GM12891 (cell line): ENCODE data around the gene DHX35.

Experiments
- DNase-seq: peaks from one replicate; pipeline ENCODE4 v3.0.0; 2011; ENCODE audit warnings: low spot score; ENCODE audit not compliant: insufficient read length
- FAIRE-seq: peaks from 2 replicates; lab custom pipeline; 2011; peaks lifted over from hg19 to GRCh38; lab: Jason Lieb, UNC
- PAX5 ChIP-seq: IDR thresholded peaks from 2 replicates; pipeline ENCODE4 v1.6.1; 2011; ENCODE audit warnings: low read length, moderate library complexity, mild to moderate bottlenecking; ENCODE audit not compliant: insufficient read depth, severe bottlenecking
- POLR2A ChIP-seq: IDR thresholded peaks from 2 replicates; pipeline ENCODE4 v1.6.1; 2011; ENCODE audit warnings: low read depth, low read length, control low read depth
- POLR2AphosphoS5 ChIP-seq: IDR thresholded peaks from 2 replicates; pipeline ENCODE4 v1.6.1; 2011; ENCODE audit warnings: low read depth, low read length, control low read depth
- POU2F2 ChIP-seq: IDR thresholded peaks from 2 replicates; pipeline ENCODE4 v1.6.1; 2011; ENCODE audit warnings: low read depth, mild to moderate bottlenecking, control low read depth, low read length, moderate library complexity
- SPI1 ChIP-seq: IDR thresholded peaks from 2 replicates; pipeline ENCODE4 v1.6.1; 2011; ENCODE audit warnings: low read depth, low read length, control low read depth
- TAF1 ChIP-seq: IDR thresholded peaks from 2 replicates; pipeline ENCODE4 v1.6.1; 2011; ENCODE audit warnings: low read depth, low read length, control low read depth

The DHX35 gene

DNA sequence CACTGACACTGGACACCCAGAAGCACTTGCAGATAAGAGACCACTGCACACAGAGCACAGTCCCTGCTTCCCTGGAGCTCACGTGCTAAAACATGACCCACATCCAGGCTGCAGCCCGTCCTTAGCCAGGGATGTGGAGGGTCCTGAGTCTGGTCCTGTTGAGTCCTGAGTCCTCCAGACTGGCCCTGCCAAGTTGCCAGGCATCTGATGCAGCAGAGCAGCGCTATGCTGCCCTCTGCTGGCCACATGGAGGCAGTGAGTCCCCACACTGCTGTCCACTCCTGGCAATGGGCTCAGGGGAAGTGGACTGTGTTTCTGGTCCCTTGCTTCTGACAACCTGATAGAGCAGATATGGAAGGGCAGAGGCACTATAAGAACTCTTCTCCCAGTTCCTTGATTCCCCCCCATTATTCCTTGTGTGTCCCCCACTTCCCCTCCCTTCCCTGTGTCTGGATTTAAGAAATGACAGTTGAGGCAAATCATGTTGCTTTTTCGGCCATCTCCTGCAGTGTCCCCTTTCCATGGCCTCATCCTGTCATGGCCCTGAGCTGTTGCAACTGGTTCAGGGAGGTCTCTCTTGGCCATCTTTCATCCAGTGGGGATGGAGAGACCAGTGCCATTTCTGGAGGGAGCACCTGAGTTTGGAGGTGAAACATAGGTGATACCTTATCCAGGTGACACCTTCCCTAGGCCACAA is 86.0 kb downstream of the DHX35 start:
- DNase-seq = peak; percentile 81
- FAIRE-seq = peak; percentile 96
- no peak for TF ChIP-seq POLR2A
- TF ChIP-seq SPI1 = peak; percentile 43; the same call in 1 of the 2 replicates

DNA sequence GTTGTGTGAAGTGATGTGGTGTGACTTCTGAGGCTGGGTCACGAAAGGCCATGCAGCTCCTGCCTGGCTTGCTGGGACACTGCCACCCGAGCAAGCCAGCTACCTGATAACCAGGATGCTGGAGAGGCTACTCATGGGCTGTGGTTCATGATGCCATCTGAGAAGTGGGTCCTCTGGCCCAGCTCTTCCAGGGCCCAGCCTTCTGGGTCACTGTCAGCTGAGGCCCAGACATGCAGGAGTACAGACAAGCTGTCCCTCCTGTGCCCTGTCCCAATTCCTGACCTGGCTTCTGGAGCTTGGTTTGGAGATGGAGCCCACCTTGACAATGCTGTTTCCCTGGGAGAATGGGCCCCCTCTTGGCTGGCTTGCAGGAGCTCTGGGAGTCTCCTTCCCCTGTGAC is 87.0 kb downstream of the DHX35 start:
- TF ChIP-seq POLR2A (no peak), SPI1 (no peak), POLR2AphosphoS5 (no peak), TAF1 (no peak), PAX5 (no peak), POU2F2 (no peak)
- FAIRE-seq (no peak), DNase-seq (no peak)

DNA sequence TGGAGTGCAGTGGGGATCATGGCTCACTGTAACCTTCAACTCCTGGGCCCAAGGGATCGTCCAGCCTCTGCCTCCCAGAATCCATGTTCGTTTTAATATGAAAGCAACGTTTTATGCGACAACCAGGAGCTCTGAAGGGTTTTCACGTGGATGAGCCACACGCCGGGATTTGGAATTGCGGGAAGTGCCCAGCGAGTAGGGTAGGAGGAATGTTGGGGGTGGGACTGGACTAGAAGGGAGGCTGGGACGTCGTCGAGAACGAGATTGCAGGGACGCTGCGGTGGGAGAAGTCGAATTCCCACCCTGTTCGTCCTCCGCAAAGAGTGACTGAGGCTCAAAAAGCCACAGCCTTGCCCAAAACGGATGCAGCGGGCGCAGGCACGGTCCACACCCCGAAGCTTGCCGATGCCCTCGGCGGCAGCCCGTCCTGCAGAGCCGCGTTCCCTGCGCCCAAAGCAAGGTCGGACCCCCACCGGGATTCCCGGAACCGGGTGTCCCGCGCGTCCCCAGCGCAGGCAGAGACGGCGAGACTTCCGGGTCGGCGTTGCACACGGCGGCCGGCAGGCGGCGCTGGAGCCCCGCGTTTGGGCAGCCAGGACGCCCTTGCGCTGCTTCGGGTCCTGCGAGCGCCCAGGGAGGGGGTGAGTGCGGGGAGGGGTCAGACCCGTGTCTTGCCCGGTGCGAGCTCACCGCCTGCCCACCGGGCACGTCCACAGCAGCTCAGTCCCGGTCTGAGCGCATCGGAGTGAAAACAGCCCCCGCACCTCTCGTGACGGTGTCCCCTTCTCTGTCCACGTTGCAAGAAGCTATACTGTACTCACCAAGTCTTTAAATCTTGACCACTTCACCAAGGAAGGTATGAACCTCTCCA is 87.8 kb downstream of the DHX35 start:
- peak; percentile 88 for FAIRE-seq
- DNase-seq = peak; percentile 84
- TF ChIP-seq PAX5 (no peak), TAF1 (no peak), POLR2AphosphoS5 (0 out of 2 replicates have a peak, but pooled peaks have one; percentile 28), POU2F2 (no peak), SPI1 (no peak), POLR2A (no peak)

DNA sequence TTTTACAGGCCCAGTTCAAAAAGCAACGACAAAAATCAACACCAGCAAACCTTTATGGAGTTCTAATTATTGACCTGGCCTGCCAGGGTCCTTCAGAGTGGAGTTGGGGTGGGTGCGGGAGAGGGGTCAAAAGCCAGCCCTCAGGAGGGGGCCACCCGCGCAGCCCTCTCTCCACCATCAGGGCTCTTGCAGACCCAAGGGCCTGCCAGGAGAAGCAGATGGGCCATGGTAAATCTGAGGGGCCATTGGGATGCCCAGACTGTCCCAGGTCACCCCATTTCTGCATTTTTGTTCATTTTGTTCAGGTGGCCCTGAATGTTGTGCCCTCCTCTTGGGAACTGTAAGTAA is 88.4 kb downstream of the DHX35 start:
- no peak for FAIRE-seq
- TF ChIP-seq POLR2AphosphoS5 (no peak), PAX5 (no peak), POU2F2 (no peak), SPI1 (no peak), POLR2A (no peak), TAF1 (no peak)

DNA sequence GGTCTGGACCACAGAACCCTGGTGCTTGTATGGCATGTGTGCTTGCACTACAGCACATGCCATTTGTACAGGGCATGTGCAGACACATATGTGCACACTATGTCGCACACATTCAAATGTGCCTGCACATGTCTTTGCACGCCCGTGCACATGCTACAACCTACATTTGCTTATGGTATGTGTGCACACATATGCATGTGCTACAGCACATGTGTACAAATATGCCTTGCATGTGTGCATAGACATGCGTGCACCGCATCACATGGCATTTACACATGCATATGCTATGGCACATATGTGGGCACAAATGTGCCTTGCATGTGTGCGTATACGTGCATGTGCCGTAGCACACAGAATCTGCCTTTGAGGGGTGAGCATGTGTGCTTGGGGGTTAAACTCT is 90.5 kb downstream of the DHX35 start:
- DNase-seq (no peak), FAIRE-seq (no peak)
- TF ChIP-seq POLR2AphosphoS5 (no peak), POU2F2 (no peak)

More for the DNA sequence above, 88.4 kb downstream of the DHX35 start:
- DNase-seq = no peak

DNA sequence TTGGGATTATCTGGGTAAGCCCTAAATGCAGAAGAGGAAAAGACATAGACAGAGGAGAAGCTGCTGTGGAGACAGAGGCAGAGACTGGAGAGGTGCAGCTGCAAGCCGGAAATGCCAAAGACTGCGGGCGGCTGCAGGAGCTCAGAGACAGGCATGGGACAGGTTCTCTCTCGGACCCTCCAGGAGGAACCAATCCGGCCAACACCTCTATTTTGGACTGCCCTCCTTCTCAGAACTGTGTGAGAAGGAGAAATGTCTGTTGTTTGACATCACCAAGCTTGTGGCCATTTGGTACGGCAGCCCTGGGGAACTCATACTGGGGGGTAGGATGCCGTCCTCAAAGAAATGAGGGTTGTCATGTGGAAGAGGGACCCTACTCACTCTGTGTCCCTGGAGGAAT is 95.0 kb downstream of the DHX35 start:
- no peak for TF ChIP-seq SPI1
- no peak for TF ChIP-seq POLR2AphosphoS5
- no peak for TF ChIP-seq TAF1
- no peak for TF ChIP-seq POU2F2
- no peak for TF ChIP-seq POLR2A
- no peak for TF ChIP-seq PAX5
- no peak for FAIRE-seq
- no peak for DNase-seq

DNA sequence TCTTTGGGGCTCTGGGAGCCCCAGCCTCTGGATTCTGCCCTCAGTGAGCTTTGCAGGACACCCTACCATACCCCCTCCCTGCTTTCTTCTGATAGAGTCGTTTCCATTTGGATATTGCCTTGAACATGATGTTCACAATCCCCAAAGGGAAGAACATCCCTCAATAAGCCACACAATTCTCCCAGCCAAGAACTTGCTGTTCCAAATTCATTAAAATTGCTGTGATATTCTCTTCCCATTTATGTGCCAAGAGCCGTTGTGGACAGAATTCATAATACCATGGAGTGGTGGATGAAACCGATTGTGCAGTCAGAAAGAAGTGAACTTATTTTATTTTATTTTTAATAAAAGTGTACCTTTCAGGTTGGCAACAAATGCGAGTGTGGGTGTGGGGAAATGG is 95.8 kb downstream of the DHX35 start:
- DNase-seq = no peak
- no peak for TF ChIP-seq TAF1
- no peak for FAIRE-seq

DNA sequence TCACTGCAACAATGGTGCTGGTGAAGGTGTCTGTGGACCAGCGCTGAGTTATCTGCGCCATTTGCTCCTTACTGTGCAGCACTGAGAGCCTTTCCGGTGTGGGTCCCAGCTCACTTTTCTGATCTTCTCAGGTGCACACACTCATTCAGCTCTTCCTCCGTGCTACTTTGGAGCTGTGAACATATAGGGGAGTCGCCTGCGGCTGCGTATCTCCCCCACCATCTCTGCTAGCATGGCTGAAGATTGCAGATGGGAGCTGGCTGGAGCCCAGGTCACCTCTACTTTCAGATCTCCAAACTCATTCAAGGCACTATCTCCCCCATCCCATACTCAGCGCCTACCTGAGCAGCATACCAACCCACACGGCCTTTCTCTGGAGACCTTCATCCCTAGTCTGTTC is 96.9 kb downstream of the DHX35 start:
- TF ChIP-seq SPI1 (no peak), TAF1 (no peak), POLR2A (no peak), POU2F2 (no peak), PAX5 (no peak), POLR2AphosphoS5 (no peak)
- FAIRE-seq (no peak), DNase-seq (no peak)

DNA sequence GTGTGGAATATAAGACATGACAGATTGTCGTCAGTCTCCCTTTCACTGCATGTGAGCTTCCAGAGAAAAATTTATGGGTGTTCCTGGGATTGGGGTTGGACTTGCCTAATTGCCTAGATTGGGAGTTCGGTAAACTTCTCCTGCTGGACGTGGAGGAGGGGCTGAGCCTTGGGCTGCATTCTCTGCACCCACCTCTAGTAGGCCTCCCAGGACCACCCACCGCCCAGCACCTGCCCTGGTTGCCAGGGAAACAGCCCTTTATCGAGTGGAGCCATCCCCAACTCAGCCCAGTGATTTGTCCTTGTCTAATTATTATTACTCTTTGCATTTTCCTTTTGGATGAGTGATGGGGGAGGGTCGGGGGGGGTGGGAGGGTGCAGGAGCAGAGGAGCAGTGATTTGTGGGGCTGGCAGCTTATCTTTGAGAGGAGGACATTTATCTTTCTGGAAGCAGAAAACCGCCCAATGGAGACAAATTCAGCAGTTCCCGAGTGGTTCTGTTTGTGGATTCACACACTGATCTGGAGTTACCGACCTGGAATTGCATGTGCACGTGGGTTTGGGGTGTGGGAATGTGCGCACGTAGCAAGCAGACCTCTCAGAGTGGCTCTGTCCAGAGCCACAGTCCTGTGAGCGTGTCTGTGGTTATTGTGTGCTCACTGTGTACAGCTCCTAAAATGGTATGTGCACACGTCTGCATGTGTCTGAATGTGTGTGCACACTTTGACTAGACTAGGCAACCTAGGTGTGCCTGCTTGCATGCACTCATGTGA is 104.5 kb downstream of the DHX35 start:
- FAIRE-seq = no peak
- DNase-seq = no peak
- no peak for TF ChIP-seq POLR2A
- no peak for TF ChIP-seq PAX5
- no peak for TF ChIP-seq TAF1
- no peak for TF ChIP-seq POLR2AphosphoS5
- TF ChIP-seq POU2F2 = no peak
- TF ChIP-seq SPI1 = no peak

DNA sequence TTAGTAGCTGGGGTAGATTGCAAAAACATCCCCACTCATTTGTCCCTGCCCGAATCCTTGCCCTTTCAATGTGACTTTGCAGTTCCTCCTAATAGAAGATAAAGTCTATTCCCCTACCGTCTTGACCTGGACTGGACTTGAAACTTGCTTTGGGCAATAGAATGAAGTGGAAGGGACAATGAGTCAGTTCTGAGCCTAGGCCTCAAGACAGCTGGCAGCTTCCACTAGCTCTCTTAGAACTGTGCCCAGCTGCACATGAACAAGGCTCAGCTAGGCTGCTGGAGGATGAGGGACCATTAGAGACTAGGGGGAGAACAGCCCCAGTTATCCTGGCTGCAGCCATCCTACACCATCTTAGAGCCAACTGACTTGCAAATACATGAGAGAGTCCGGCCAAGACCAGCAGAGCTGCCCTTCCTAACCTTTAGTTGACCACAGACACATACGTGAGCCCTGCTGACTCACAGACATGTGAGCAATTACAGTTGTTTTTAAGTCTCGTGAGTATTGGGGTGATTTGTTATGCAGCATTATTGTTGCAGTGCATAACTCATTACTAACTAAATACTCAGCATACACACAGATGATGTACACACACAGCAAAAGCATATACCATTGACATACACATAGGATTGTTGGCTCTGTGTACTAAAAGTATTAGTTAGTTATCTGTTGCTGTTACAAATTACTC is 105.5 kb downstream of the DHX35 start:
- FAIRE-seq = no peak
- DNase-seq = no peak
- TF ChIP-seq POU2F2 = no peak
- no peak for TF ChIP-seq POLR2AphosphoS5

DNA sequence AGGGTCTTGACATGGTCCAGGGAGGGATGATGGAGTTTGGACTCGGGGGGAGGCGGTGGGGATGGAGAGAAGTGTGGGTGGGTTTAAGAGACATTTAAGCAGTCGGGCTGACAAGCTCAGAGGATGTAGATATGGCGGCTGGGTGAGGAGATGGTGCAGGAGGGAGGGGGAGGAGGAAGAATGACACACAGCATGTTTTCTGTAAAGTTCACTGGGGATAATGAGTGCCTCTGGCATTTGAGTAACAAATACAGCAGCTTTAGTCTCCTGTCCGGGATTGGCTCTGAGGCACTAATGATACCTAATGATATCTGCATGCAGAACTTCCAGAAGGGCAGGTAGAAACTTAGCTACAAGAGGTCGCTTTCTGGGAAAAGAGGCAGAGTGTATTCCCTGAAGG is 107.8 kb downstream of the DHX35 start:
- no peak for TF ChIP-seq PAX5
- no peak for TF ChIP-seq POU2F2
- no peak for TF ChIP-seq POLR2AphosphoS5
- TF ChIP-seq SPI1 = no peak
- TF ChIP-seq POLR2A = no peak
- DNase-seq (no peak), FAIRE-seq (no peak)
